HFF-Myc (cell line): ENCODE data around the gene ROPN1B.

ENCODE experiments used
- DNase-seq: peaks from one replicate; pipeline ENCODE4 v3.0.0-alpha.2; 2011; ENCODE audit warnings: low read depth; ENCODE audit errors: extremely low read depth
- H3K4me3 ChIP-seq: replicated peaks from 2 replicates; pipeline ENCODE4 v1.5.1; 2011; ENCODE audit warnings: low read depth, mild to moderate bottlenecking, control low read depth, low read length
- CTCF ChIP-seq: IDR thresholded peaks from 2 replicates; pipeline ENCODE4 v1.5.1; 2012; ENCODE audit warnings: mild to moderate bottlenecking, low read depth, low read length, control low read depth; ENCODE audit errors: missing control alignments

ROPN1B gene

GRCh38 chr3:126023390-126023789 lies 54.4 kb downstream of the ROPN1B start:
- DNase-seq, result no peak
- TF ChIP-seq CTCF, result no peak
- H3K4me3 ChIP-seq, result no peak overlapping the region

GRCh38 chr3:126024049-126024854 lies 55.3 kb downstream of the ROPN1B start:
- DNase-seq, result no peak
- H3K4me3 ChIP-seq, result no peak overlapping the region
- TF ChIP-seq CTCF, result no peak

GRCh38 chr3:126025116-126025729 lies 56.2 kb downstream of the ROPN1B start:
- H3K4me3 ChIP-seq, result no peak overlapping the region
- DNase-seq, result no peak
- no peak for TF ChIP-seq CTCF

- DNase-seq, result no peak
- TF ChIP-seq CTCF, result no peak
- H3K4me3 ChIP-seq, result no peak overlapping the region
Measured at GRCh38 chr3:126025862-126026261, 56.9 kb downstream of the ROPN1B start.

- no peak for DNase-seq
- TF ChIP-seq CTCF, result no peak
- H3K4me3 ChIP-seq, result no peak overlapping the region
Measured at GRCh38 chr3:126026277-126026751, 57.3 kb downstream of the ROPN1B start.

- no peak for DNase-seq
- H3K4me3 ChIP-seq, result no peak overlapping the region
- TF ChIP-seq CTCF, result no peak
Measured at GRCh38 chr3:126026761-126027160, 57.8 kb downstream of the ROPN1B start.
